ENCODE measurements around the gene ACACB.

DNA sequence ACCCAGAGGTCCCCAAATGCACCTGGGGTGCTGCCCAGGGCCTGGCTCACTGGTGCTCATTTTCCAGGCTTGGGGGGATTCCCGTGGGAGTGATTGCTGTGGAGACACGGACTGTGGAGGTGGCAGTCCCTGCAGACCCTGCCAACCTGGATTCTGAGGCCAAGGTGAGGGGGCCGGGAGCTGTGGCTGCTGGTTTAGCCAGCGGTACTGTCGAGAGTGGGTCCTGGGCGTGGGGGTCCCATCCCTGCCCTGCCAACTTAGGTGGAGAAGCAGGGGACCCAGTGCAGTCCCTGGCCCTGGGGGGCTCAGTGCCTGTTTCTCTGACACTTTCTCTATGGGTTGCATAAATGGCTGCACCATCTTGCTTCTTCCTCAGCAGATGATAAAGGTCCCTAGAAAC, 141.8 kb downstream of the ACACB start:
- TF ChIP-seq, protein P1, sequence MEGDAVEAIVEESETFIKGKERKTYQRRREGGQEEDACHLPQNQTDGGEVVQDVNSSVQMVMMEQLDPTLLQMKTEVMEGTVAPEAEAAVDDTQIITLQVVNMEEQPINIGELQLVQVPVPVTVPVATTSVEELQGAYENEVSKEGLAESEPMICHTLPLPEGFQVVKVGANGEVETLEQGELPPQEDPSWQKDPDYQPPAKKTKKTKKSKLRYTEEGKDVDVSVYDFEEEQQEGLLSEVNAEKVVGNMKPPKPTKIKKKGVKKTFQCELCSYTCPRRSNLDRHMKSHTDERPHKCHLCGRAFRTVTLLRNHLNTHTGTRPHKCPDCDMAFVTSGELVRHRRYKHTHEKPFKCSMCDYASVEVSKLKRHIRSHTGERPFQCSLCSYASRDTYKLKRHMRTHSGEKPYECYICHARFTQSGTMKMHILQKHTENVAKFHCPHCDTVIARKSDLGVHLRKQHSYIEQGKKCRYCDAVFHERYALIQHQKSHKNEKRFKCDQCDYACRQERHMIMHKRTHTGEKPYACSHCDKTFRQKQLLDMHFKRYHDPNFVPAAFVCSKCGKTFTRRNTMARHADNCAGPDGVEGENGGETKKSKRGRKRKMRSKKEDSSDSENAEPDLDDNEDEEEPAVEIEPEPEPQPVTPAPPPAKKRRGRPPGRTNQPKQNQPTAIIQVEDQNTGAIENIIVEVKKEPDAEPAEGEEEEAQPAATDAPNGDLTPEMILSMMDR (conservative IDR thresholded peaks at IDR 0.05 in 1 of 2, IDR thresholded peaks at IDR 0.05 in 1 of 2; ENCODE audit: extremely low read depth in 1 of 2, insufficient read depth in 1 of 2, low read depth in 1 of 2, low read length in 2 of 2), result no peak
- TF ChIP-seq EZH2 (IDR thresholded peaks at IDR 0.05; ENCODE audit: borderline replicate concordance, low read length), result no peak
